Measurements from ENCODE around the gene TECPR1. TPM values are rescaled to one million over a fixed set of nuclear protein-coding genes. Genes with fewer than 3 reads are reported as not detected.
A peak's percentile ranks its signal among the peaks of the same experiment; 100 is the strongest.

TECPR1 gene, protein sequence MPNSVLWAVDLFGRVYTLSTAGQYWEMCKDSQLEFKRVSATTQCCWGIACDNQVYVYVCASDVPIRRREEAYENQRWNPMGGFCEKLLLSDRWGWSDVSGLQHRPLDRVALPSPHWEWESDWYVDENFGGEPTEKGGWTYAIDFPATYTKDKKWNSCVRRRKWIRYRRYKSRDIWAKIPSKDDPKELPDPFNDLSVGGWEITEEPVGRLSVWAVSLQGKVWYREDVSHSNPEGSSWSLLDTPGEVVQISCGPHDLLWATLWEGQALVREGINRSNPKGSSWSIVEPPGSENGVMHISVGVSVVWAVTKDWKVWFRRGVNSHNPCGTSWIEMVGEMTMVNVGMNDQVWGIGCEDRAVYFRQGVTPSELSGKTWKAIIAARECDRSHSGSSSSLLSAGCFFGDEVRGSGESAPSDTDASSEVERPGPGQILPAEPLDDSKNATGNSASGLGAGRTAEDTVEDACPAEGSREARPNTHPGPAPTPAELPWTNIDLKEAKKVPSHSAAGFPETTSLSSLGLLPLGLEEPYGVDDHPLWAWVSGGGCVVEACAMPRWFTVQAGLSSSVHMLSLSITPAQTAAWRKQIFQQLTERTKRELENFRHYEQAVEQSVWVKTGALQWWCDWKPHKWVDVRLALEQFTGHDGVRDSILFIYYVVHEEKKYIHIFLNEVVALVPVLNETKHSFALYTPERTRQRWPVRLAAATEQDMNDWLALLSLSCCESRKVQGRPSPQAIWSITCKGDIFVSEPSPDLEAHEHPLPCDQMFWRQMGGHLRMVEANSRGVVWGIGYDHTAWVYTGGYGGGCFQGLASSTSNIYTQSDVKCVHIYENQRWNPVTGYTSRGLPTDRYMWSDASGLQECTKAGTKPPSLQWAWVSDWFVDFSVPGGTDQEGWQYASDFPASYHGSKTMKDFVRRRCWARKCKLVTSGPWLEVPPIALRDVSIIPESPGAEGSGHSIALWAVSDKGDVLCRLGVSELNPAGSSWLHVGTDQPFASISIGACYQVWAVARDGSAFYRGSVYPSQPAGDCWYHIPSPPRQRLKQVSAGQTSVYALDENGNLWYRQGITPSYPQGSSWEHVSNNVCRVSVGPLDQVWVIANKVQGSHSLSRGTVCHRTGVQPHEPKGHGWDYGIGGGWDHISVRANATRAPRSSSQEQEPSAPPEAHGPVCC
- 8.8 and 10.5 TPM in 2 replicates for total RNA-seq (2014; rRNA removed; shearing (Covaris generic))
- polyA plus RNA-seq (2014; cell fraction: nucleus; rRNA removed) = 30.2 and 47.5 TPM in 2 replicates

DNA sequence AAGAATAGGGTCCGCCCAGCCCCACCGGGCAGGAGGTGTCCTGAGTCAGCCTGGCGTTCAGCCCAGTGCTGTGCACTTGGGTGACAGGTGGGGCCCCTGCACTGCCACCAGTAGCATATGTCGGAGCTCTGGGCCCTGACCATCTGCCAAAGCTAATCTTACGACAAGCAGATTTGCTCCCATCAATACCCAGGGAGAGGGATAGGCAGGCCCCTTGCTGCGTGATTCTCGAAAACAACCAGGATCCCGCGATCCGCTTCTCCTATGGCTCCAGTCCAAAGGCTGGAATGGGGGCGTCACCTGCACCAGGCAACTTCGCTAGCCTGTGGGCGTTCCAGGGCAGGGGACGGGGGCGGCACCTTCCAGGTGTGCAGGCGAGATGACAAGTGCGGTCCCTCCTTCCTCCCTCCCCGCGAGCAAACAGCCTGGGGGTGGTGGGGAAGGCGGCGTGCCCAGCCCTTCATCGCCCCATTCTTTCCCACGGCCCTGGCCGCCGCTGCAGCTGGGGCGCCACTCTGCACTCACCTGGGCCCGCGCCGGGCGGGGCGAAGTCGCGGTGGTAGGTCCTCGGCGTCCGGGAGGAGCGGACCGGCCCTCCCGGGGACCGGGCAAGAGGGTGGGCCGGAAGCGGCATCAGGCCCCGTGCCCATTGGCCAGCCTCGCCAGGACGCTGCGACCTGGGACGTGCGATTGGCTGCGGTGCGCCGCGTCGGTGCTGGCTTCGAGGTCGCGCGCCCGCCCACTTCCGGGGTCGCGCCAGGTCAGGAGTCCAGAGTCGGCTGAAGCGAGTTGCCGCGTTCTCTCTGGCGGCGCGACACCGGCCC is at the start of gene TECPR1:
Gene TECPR1 (minus strand): TSS at position 632 of the 824 bp plus-strand sequence. CDS start 6,086 bp downstream, outside the sequence.
- DNase-seq (ENCODE audit: extremely low read depth, low read depth) = peak; percentile 88

DNA sequence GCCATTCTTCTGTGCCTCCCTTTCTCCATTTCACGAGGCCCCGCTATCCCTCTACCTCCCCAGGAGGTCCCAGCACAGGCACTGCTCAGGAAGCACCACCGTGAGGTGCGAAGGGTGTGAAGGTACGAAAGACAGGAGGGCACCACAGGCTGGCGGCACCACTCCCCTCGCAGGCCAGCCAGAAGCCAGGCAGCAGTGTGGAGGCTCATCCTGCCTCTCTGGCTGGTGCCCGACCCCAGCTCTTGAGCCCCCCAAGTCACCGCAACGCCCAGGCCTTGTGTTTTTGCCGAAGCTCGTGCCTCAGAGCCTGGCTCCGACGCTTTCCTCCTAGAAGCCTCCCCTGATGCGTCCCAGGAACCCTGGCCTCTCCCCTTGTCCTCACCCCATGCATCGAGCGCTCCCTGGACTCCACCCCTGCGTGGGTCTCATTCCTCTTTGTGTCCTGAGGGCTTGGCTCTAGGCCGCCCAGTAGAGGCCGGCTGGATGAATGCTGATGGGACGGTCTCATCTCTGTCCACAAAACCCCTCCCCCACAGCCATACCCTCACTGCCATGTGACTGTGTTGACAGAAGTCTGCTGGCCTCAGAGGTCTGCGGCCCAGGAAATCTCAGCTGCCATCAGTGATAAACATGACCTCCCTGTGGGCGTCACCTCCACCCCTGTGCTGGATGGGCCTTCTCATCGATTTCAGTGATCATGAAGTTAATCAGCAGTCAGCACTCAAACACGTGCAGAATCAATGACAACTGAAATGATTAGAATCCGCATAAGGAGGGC is 48.8 kb upstream of the TECPR1 start:
- no peak for DNase-seq (ENCODE audit: extremely low read depth, low read depth)

DNA sequence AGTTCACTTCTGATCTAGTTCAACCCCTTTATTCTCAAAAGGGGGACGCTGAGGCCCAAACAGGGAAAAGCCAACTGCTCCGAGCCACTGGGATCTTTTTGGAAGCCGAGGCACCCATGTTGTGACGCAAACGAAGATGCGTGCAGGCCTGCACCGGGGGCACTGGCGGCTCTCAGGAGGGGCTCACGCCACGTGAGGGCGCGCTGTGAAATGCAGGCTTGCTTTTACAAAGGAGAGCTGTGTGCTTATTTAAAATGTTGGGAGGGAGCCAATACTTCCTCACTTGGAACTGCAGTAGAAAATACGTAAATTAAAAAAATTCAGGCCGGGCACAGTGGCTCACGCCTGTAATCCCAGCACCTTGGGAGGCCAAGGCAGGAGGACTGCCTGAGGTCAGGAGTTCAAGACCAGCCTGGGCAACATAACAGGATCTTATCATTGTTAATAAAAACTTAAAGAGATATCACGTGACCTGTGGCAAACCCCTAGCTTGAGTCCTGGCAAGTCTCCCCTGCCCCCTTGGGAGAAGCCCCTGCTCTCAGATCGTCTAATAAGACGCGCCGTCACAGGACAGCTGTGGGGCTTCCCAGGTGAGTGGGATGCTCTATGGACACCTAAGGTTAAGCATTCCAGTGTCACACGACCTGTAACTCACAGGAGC is 45.7 kb upstream of the TECPR1 start:
- no peak for DNase-seq (ENCODE audit: extremely low read depth, low read depth)

DNA sequence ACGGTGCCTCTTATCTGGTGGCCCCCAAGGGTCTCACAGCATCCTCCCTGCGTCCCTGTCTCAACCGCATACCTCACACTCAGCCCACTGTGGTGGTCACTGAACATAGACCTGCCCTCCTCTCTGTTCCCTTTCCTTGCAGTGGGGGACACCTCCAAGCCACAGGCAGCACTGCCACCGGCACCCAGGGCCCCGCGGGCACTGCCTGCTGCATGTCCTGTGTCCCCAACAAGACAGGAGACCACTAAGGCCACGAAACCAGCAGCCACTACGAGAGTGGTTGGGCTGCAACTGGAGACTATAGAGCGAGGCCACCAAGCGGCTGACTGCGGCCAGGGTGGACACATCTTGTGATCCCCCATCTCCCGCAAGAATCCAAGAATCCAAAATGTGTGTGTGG is 44.8 kb upstream of the TECPR1 start:
- no peak for DNase-seq (ENCODE audit: extremely low read depth, low read depth)

DNA sequence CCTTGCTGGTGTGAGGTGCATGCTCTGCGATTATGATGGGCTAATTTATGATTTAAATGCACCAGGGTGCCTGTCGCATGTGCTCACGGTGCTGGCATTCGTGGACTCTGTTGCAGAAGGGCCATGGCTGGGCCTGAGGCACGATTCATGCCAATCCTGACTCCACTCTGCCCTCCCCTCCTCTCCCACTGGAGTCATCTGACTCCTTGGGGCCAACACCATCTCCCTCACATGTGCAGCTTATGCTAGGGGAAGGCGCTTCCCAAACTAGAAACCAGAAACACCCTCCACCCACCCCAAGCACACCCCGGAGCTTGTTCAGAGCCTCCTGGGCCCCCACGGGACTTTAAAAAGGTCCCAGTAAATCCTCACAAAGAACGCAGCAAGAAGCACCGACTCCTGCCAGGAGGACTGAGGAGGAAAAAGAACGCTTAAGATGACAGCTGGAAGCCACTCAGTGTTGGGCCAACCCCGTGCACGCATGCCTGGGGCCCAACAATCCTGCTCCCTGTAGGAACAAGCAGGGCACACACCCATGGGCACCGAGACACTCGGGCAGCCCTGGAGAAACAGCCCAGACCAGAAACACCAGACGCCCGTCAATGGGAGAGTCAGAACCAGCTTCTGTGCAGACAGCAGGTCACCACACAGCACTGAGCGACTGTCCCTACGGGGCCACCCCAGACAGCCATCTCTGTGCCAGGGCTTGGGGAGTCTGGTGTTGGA is 43.6 kb upstream of the TECPR1 start:
- no peak for DNase-seq (ENCODE audit: extremely low read depth, low read depth)

DNA sequence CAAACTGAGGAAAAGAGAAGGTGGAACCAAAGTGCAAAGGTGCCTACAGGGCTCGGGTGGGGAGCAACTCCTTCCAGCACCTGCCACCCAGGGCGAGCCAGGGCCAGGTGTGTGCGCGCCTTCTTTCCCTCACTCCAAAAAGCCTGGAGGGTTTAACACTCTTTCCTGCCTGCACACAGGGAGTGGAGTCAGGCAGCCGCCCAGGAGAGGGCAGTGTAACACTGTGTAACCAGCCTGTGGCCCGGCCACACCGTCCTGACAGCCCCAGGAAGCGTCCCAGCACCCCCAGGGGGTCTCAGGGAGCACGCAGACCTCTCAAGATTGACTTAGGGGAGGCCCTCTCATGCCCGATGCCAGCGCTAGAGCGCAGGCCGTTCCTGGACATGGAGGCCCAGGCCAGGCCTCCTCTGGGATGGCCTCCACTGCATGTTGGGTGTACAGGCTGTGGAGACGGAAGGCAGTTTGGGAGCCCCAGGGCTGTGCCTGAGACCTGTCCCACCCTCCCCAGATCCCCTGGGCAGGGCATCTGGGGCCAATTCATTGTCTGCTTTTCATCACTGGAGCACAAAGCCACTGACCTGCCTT is 42.9 kb upstream of the TECPR1 start:
- DNase-seq (ENCODE audit: extremely low read depth, low read depth) = peak; percentile 68

DNA sequence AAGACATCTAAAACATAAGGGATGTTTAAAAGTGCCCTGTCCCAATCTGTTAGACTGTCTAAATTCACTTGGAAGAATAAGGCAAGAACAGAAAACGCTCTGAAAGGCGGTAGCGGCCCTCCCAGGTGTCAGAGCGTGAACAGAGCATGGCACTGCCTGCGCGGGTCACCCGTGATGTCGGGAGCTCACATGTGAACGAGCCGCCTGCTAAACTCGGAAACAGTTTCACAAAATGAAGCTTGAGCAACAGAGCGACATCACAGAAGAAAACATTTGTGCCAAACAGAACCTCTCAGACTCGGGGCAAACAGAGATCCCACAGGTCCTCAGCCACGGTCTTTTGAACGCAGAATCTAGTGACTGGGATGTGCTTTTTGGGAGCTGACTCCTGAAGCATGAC is 42.3 kb upstream of the TECPR1 start:
- no peak for DNase-seq (ENCODE audit: extremely low read depth, low read depth)

DNA sequence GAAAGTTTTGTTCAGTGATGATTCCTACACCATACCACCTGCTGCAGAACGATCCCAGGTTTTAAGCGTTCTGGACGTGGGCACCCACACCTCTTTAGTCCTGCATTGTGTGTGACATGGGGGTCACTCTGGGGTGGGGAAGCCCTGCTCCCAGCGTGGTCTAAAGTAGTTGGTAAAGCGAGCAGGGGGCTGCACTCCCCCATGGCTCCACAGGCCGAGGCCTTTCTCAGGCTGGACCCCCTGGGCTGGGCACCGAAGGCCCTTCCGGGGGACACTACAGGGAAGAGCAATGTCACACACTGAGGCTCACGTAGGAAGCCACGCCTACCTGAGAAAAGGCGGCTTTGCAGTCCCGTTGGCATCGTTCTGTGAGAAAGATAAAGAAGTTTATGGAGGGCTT is 41.7 kb upstream of the TECPR1 start:
- no peak for DNase-seq (ENCODE audit: extremely low read depth, low read depth)

DNA sequence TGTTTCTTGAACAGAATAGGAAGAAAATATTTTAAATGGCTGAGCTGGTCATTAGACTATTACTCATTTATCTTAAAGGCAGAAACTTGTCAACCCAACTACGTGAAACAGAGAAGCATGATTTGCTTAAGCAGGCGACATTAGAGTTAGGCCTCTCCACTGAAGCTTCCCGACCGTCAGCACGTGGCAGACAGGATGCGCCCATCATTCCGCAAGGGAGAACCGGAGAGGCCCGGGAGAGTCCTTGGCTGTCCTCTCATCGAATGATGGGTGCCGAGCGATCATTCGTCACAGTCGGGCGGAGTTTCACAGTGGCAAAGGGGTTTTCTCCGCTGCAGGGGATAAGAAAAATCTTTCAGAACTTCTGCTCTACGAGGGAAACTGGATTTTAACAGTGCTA is 41.2 kb upstream of the TECPR1 start:
- DNase-seq (ENCODE audit: extremely low read depth, low read depth) = no peak

DNA sequence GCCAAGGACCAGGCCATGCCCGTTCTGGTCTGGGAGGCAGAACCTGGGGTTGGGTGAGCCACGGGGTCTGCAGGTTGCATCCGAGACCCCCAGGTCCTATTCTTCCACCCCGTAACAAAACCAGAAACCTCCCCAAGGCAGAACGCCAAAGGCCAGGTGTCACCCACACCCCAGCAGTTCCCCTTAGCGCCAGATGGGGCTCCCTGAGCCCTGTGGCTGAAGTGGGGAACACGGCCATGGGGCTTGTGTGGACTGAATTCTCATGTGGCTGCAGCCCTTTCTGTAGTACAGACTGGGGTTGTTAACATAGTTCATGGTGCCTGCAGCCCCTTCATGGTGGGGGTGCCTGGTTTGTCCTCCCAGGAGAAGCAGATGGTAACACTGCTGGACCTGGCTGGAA is 39.7 kb upstream of the TECPR1 start:
- no peak for DNase-seq (ENCODE audit: extremely low read depth, low read depth)

DNA sequence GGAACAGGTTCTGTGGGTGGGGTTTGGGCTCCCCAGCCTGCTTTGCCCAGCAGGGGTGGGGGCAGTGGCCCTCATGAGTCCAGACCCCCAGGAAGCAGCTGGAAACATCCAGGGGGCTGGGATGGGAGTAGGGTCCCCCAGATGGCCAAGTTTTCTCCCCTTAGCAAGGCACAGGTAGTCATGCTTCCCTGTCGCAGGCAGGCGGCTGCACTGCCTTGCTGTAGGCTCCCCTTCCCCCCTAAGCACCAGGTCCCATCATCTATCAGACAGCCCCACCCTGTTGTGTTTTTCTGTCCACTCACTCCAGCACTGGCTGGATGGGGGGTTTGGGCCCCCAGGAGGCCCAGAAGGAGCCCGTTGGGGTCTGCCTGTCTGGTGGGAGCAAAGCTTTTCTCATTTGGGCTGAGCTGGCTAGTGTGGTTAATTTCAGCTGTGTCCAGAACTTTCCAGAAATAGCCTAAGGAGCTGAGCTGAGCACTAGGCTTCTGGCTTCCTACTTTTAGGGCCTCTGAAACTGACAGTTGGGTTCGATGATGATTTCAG is 37.4 kb upstream of the TECPR1 start:
- DNase-seq (ENCODE audit: extremely low read depth, low read depth) = no peak

DNA sequence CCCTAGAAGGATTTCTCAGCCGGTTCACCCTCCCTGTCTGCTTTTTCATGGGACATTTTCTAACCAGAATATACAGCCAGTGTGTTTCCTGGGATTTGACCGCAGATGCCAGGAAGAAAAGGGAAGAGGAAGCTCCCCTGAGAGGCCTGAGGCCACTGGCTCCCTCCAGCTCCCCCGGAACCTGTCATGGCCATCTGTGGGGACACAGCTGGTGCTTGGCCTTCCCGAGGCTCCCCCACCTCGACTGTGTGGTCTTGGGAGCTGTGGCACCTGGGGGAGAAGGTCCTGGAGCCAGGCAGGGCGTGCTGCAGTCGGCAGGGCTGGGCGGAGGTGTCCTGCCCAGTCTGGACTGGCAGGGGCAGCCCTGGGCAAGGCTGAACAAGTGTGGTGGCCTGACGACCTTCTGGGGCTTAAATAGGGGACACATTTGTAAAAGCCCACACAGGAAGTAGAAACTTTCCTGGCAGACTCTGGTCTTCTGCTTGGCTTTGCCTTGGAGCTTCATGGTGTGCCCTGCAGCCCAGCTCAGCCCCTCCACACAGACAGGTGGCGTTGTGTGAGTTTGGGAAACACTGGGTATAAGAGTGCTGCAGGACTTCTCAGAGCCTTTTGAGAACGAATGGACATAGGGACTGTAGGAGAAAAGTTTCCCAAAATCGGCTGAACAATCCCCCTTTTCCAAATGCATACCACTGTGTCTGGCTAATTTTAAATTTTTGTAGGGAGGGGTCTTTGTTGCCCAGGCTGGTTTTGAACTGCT is 36.2 kb upstream of the TECPR1 start:
- no peak for DNase-seq (ENCODE audit: extremely low read depth, low read depth)

DNA sequence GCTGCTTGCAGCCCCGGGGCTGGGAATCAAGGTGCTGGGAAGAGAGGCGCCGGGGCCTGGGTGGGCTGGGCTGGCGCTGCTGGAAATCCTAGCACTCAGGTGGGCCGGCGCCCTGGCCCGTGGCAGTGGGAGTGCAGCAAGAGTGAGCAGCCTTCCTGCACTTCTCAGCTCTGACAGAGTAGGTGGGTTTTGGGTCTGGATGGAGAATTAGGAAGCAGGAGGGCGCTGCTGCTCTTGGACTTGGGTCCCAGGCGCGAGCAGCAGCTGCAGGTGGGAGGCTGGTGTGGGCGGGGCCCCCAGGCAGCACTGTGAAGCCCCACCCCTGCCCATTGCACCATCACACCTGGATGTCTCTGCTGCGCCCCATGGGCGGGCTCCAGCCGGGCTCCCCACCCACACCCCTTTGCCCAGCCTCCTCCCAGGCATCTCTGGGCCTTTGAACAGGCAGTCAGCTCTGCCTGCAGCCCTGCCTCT is 35.5 kb upstream of the TECPR1 start:
- DNase-seq (ENCODE audit: extremely low read depth, low read depth) = no peak

DNA sequence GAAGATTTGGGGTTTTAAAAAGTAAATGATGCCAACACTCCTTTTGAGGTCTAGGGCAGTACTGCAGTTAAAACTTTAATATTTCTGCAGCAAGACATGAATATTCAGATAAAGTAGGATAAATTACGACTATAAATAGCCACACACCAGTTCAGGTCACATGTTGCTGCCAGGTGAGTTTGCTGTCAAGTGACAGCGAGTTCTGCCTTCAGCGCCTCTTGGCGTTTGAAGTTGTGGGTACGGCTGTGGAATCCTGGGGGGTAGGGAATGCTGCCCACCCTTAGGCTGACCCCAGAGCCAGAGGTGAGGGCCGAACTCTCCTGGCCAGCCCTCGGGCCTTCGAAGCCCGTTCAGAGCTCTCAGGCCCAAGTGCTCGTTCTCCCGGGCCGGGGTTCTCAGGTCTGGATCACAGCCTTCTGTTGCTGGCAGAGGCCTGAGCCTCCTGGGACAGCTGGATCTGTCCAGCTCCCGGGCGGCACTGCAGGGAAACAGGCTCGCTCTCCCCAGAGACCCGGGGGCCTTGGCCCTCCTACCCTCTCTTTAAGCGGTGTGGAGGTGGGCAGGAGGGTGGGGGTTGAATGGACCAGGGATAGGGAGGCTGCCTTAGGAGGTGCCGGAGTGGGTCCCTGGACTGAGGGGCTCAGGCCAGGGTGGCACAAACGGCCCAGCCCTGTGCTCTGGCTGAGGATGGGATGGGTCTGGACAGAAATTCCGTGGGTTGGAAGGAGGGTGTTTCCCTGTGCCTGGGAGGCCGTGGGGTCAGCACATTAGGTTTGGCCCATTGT is 34.9 kb upstream of the TECPR1 start:
- DNase-seq (ENCODE audit: extremely low read depth, low read depth) = no peak

DNA sequence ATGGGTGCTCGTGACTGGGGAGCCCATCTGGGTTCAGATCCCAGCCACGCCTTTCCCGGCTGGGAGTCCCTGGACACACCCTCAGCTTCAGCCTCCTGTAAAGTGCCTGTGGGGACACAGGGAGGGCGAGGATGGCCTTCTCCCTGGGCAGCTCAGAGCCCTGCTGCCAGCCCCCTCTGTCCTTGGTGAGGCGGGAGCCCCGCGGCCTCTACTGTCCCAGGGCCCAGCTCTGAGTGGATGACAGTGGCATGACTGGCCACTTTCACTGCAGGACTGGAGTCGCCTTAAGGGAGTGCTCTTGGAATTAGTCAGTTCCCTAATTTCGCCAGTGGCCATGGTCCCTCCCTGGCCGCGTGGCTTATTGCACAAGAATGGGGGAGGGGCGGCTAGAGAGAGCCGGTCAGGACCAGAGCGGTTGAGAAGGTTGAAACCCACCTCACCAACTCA is 34.1 kb upstream of the TECPR1 start:
- DNase-seq (ENCODE audit: extremely low read depth, low read depth) = peak; percentile 72
